DOHH2 (cell line): ENCODE measurements around the gene C1orf116.

Experiments
- H3F3A ChIP-seq: fragments of 200-600 bp; sonication (generic), shearing (Covaris generic); 2 replicates; pipeline ENCODE4 v1.6.0; 2016; ENCODE audit warnings: antibody characterized with exemption, mild to moderate bottlenecking; ENCODE audit not compliant: control insufficient read depth, insufficient read depth
- H3K27ac ChIP-seq: fragments of 200-600 bp; sonication (generic); 2 replicates; pipeline ENCODE4 v1.5.1; 2014; ENCODE audit warnings: low read depth, mild to moderate bottlenecking, low read length, moderate library complexity
- H3K27me3 ChIP-seq: fragments of 200-600 bp; sonication (generic); 2 replicates; pipeline ENCODE4 v1.6.1; 2014; ENCODE audit warnings: mild to moderate bottlenecking, low read length, mixed read lengths; ENCODE audit not compliant: control insufficient read depth
- H3K36me3 ChIP-seq: fragments of 200-600 bp; sonication (generic); 2 replicates; pipeline ENCODE4 v1.6.1; 2014; ENCODE audit warnings: mild to moderate bottlenecking, low read length, moderate library complexity, mixed read lengths; ENCODE audit not compliant: control insufficient read depth
- H3K4me1 ChIP-seq: fragments of 200-600 bp; sonication (generic); 2 replicates; pipeline ENCODE4 v1.6.1; 2014; ENCODE audit warnings: mild to moderate bottlenecking, low read length, mixed read lengths; ENCODE audit not compliant: control insufficient read depth
- H3K4me2 ChIP-seq: fragments of 200-600 bp; sonication (generic); 2 replicates; pipeline ENCODE4 v1.6.0; 2014; ENCODE audit warnings: mild to moderate bottlenecking, low read length, moderate library complexity
- H3K4me3 ChIP-seq: fragments of 200-600 bp; sonication (generic); 2 replicates; pipeline ENCODE4 v1.5.1; 2014; ENCODE audit warnings: mild to moderate bottlenecking, low read length, mixed read lengths
- H3K79me2 ChIP-seq: fragments of 200-600 bp; sonication (generic); 2 replicates; pipeline ENCODE4 v1.6.1; 2014; ENCODE audit warnings: mild to moderate bottlenecking, low read length, mixed read lengths; ENCODE audit not compliant: control insufficient read depth
- H3K9me2 ChIP-seq: fragments of 200-600 bp; sonication (generic); replicated peaks from 2 replicates; pipeline ENCODE4 v1.6.1; 2014; ENCODE audit warnings: mild to moderate bottlenecking, low read length, mixed read lengths; ENCODE audit not compliant: control insufficient read depth
- H3K9me3 ChIP-seq: fragments of 200-600 bp; sonication (generic); 2 replicates; pipeline ENCODE4 v1.6.1; 2014; ENCODE audit warnings: antibody characterized with exemption, low read length, mixed read lengths; ENCODE audit not compliant: control insufficient read depth, insufficient read depth
- H4K20me1 ChIP-seq: fragments of 200-600 bp; sonication (generic); 2 replicates; pipeline ENCODE4 v1.6.0; 2014; ENCODE audit warnings: low read depth, mild to moderate bottlenecking, antibody characterized with exemption, low read length, moderate library complexity; ENCODE audit not compliant: control insufficient read depth, insufficient read depth
- EZH2phosphoT487 ChIP-seq: fragments of 200-600 bp; sonication (generic); IDR thresholded peaks from 2 replicates; pipeline ENCODE4 v1.6.1; 2017; ENCODE audit warnings: borderline replicate concordance, mild to moderate bottlenecking, antibody characterized with exemption, low read length, moderate library complexity, mixed read lengths
- TF ChIP-seq, protein P1 (sequence below): fragments of 200-600 bp; sonication (generic); IDR thresholded peaks from one replicate; pipeline ENCODE4 v1.5.1; 2014; ENCODE audit warnings: antibody characterized with exemption, mild to moderate bottlenecking, low read depth, low read length; ENCODE audit not compliant: poor library complexity, severe bottlenecking

Gene C1orf116

DNA sequence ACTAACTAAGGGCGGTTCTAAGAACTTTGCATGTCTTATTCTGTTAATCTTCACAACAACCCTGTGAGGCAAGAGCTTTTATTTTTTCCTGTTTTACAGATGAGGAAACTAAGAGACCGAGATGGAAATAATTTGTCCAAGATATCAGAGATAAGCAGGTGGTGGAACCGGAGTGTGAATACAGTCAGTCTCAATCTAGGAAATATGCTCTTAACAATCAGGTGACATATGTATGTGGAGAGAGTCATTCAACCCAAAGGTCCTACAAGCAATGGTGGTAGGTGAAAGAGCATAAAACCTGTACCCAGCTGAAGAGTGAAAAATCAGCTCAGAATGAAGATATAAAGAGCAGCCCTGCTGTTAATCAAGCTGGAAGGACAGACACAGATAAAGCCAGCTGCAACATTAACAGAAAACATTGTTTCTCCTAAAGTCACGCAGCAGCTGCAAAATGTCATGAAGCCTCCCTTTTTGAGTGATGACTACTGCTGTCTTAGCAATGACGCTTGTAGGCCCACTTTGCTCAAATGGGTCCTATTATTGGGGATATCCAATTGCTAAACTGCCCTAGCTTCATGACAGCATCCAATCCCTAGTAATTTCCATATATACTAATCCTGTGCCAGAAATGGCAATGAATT, 31.8 kb downstream of the C1orf116 start:
- H3K27me3 ChIP-seq: peaks cover 26% of the 10 kb centered on the region
- no peak overlapping the region for H3K4me2 ChIP-seq
- no peak for TF ChIP-seq EZH2phosphoT487
- TF ChIP-seq, protein P1, sequence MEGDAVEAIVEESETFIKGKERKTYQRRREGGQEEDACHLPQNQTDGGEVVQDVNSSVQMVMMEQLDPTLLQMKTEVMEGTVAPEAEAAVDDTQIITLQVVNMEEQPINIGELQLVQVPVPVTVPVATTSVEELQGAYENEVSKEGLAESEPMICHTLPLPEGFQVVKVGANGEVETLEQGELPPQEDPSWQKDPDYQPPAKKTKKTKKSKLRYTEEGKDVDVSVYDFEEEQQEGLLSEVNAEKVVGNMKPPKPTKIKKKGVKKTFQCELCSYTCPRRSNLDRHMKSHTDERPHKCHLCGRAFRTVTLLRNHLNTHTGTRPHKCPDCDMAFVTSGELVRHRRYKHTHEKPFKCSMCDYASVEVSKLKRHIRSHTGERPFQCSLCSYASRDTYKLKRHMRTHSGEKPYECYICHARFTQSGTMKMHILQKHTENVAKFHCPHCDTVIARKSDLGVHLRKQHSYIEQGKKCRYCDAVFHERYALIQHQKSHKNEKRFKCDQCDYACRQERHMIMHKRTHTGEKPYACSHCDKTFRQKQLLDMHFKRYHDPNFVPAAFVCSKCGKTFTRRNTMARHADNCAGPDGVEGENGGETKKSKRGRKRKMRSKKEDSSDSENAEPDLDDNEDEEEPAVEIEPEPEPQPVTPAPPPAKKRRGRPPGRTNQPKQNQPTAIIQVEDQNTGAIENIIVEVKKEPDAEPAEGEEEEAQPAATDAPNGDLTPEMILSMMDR: no peak
- H3K36me3 ChIP-seq: no peaks in the 10 kb centered on the region
- no peak overlapping the region for H3K27ac ChIP-seq
- H4K20me1 ChIP-seq: no peaks in the 10 kb centered on the region
- H3K79me2 ChIP-seq: no peaks in the 10 kb centered on the region
- no peaks in the 10 kb centered on the region for H3F3A ChIP-seq
- H3K9me3 ChIP-seq: no peaks in the 10 kb centered on the region
- no peaks in the 10 kb centered on the region for H3K9me2 ChIP-seq
- H3K4me1 ChIP-seq: no peaks in the 10 kb centered on the region
- no peak overlapping the region for H3K4me3 ChIP-seq

- Histone ChIP-seq H3F3A (no peaks in the 10 kb centered on the region), H3K9me3 (no peaks in the 10 kb centered on the region), H3K4me2 (no peak overlapping the region), H3K27ac (no peak overlapping the region), H4K20me1 (no peaks in the 10 kb centered on the region), H3K4me1 (no peaks in the 10 kb centered on the region), H3K27me3 (peaks cover 24% of the 10 kb centered on the region), H3K36me3 (no peaks in the 10 kb centered on the region), H3K4me3 (no peak overlapping the region), H3K79me2 (no peaks in the 10 kb centered on the region), H3K9me2 (no peaks in the 10 kb centered on the region)
- TF ChIP-seq, protein P1: no peak
- TF ChIP-seq EZH2phosphoT487: no peak
Measured at GRCh38 chr1:206998816-206999215, 33.7 kb downstream of the C1orf116 start.

- Histone ChIP-seq H3F3A (no peaks in the 10 kb centered on the region), H3K4me3 (no peak overlapping the region), H3K4me2 (no peak overlapping the region), H4K20me1 (no peaks in the 10 kb centered on the region), H3K36me3 (no peaks in the 10 kb centered on the region), H3K27ac (no peak overlapping the region), H3K79me2 (no peaks in the 10 kb centered on the region), H3K27me3 (peaks cover 13% of the 10 kb centered on the region), H3K4me1 (no peaks in the 10 kb centered on the region), H3K9me2 (no peaks in the 10 kb centered on the region), H3K9me3 (no peaks in the 10 kb centered on the region)
- TF ChIP-seq EZH2phosphoT487: no peak
- TF ChIP-seq, protein P1: no peak
Measured at GRCh38 chr1:206992790-206993189, 39.8 kb downstream of the C1orf116 start.
